Tibial artery (tissue), 4 donors: ENCODE results near the gene RETREG1.

Experiments
- DNase-seq, 2 donors: peaks; one replicate each; pipeline ENCODE4 v3.0.0-alpha.2; 2019
- H3K27ac ChIP-seq, 2 donors: fragments of 200-600 bp; sonication (generic) in 1 of 2; 1 replicate in 1 of 2; 2 replicates in 1 of 2; pipeline ENCODE4 v1.5.1; 2018 to 2019; ENCODE audit warnings: mild to moderate bottlenecking in 1 of 2
- H3K27me3 ChIP-seq, 2 donors: fragments of 200-600 bp; sonication (generic) in 1 of 2; one replicate each; pipeline versions ENCODE4 v1.5.1 to v1.6.0; 2016 to 2019
- H3K36me3 ChIP-seq, 3 donors: fragments of 200-600 bp; sonication (generic) in 2 of 3; one replicate each; pipeline ENCODE4 v1.5.1; 2016 to 2019; ENCODE audit warnings: mild to moderate bottlenecking in 2 of 3
- H3K4me1 ChIP-seq, 4 donors: fragments of 200-600 bp; sonication (generic) in 2 of 4; 1 replicate in 3 of 4; 2 replicates in 1 of 4; pipeline ENCODE4 v1.5.1; 2016 to 2019
- H3K4me3 ChIP-seq, 2 donors: fragments of 200-600 bp; sonication (generic) in 1 of 2; 1 replicate in 1 of 2; 2 replicates in 1 of 2; pipeline ENCODE4 v1.5.1; 2018 to 2019; ENCODE audit warnings: mild to moderate bottlenecking in 2 of 2
- H3K9me3 ChIP-seq, 3 donors: fragments of 200-600 bp; sonication (generic) in 1 of 3; one replicate each; pipeline ENCODE4 v1.5.1; 2016 to 2019
- CTCF ChIP-seq, 2 experiments: fragments of 200-600 bp in 1 of 2; fragments of 450-650 bp in 1 of 2; IDR thresholded peaks; one replicate each; pipeline ENCODE4 v1.5.1; 2017 to 2019; ENCODE audit warnings: antibody characterized with exemption in 2 of 2, mild to moderate bottlenecking in 1 of 2, moderate library complexity in 1 of 2
- intact Hi-C: fragments of 100-400 bp; cut with DNase I; formaldehyde crosslinking; loops from one replicate; pipeline ENCODE4 v1.15.0; 2023; ENCODE audit warnings: low total_unique reads

The RETREG1 gene

DNA sequence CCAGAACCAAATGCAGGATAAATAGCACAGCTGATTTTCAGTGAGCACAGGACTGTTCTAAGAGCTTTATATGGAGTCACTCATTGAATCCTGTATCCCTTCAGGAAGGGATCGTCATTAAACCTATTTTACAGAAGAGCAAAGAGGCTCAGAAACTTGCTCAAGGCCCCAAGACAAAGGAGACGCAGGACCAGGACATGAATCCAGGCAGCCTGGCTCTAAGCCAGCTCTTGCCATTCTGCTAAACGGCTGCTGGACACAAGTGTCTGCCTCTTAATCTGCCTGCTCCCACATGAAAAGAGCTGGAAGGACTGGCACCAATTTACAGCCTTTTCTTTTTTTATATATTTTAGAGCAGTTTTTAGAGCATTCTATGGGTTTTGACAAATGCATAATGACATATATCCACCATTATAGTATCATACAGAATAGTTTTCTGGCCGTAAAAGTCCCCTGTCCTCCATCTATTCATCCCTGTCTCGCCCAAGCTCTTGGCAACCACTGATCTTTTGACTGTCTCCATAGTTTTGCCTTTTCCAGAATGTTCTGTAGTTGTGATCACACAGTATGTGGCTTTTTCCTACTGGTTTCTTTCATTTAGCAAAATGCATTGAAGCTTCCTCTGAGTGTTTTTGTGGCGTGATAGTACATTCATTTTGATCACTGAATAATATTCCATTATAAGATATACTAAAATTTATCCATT is 37.5 kb downstream of the RETREG1 start:
- TF ChIP-seq CTCF (IDR thresholded peaks at IDR 0.05): no peak
- H3K36me3 ChIP-seq: no peaks in the 10 kb centered on the region
- no peak overlapping the region for H3K4me3 ChIP-seq
- intact Hi-C loops: no loop called here
- H3K9me3 ChIP-seq: no peaks in the 10 kb centered on the region
- no peak for DNase-seq
- H3K4me1 ChIP-seq: peaks cover 0 to 11% (median 6%) of the 10 kb centered on the region in 4 donors
- no peaks in the 10 kb centered on the region for H3K27me3 ChIP-seq
- no peak overlapping the region for H3K27ac ChIP-seq

DNA sequence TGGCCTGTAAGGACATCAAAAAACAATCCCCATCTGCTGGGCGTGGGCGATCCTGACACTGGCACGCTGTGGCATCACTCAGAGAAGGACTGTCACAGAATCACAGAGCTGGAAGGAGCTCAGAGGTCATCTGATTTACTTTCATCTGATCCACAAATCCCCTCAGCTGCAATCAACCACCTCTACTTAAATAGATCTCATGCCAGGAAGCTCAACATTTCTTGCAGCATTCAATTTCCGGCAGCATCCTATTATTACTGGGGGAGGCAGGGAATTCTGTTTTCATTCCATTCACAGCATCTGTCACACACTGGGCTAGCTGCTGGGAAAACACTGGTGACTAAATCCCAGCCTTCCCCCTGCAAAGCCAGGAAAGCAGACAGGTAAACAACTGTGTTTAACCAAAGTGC is 38.3 kb downstream of the RETREG1 start:
- no peak for DNase-seq
- no peak overlapping the region for H3K27ac ChIP-seq
- H3K4me3 ChIP-seq: no peak overlapping the region
- intact Hi-C loops: no loop called here
- no peaks in the 10 kb centered on the region for H3K9me3 ChIP-seq
- no peaks in the 10 kb centered on the region for H3K27me3 ChIP-seq
- TF ChIP-seq CTCF (IDR thresholded peaks at IDR 0.05): no peak
- H3K4me1 ChIP-seq: peaks cover 0 to 15% (median 7%) of the 10 kb centered on the region in 4 donors
- H3K36me3 ChIP-seq: no peaks in the 10 kb centered on the region

GRCh38 chr5:16577677-16578076 is 39.1 kb downstream of the RETREG1 start:
- no peak for TF ChIP-seq CTCF (IDR thresholded peaks at IDR 0.05)
- H3K27me3 ChIP-seq: no peaks in the 10 kb centered on the region
- H3K27ac ChIP-seq: no peak overlapping the region
- no peak overlapping the region for H3K4me3 ChIP-seq
- no peaks in the 10 kb centered on the region for H3K36me3 ChIP-seq
- no peaks in the 10 kb centered on the region for H3K9me3 ChIP-seq
- intact Hi-C loops: no loop called here
- H3K4me1 ChIP-seq: peaks cover 0 to 15% (median 7%) of the 10 kb centered on the region in 4 donors
- DNase-seq: no peak

- no peaks in the 10 kb centered on the region for H3K9me3 ChIP-seq
- H3K36me3 ChIP-seq: no peaks in the 10 kb centered on the region
- no peak overlapping the region for H3K4me3 ChIP-seq
- intact Hi-C loops: no loop called here
- DNase-seq: peak; percentile 57 to 74
- peaks cover 0 to 15% (median 7%) of the 10 kb centered on the region in 4 donors for H3K4me1 ChIP-seq
- no peak for TF ChIP-seq CTCF (IDR thresholded peaks at IDR 0.05)
- peak overlapping the region; percentile 2 to 17 for H3K27ac ChIP-seq
- H3K27me3 ChIP-seq: no peaks in the 10 kb centered on the region
These were observed 41.7 kb downstream of the RETREG1 start for GRCh38 chr5:16574789-16575721.

- no peaks in the 10 kb centered on the region for H3K36me3 ChIP-seq
- H3K27ac ChIP-seq: no peak overlapping the region
- H3K4me1 ChIP-seq: peaks cover 0 to 12% (median 7%) of the 10 kb centered on the region in 4 donors
- no peak for DNase-seq
- H3K9me3 ChIP-seq: no peaks in the 10 kb centered on the region
- TF ChIP-seq CTCF (IDR thresholded peaks at IDR 0.05): no peak
- no peaks in the 10 kb centered on the region for H3K27me3 ChIP-seq
- intact Hi-C loops: no loop called here
- H3K4me3 ChIP-seq: no peak overlapping the region
These were observed 43.4 kb downstream of the RETREG1 start for GRCh38 chr5:16573401-16573800.
